Adipose tissue (tissue), 3 donors: ENCODE data around the gene POLR2H. TPM values are rescaled to one million over a fixed set of nuclear protein-coding genes. Genes with fewer than 3 reads are reported as not detected.

Experiments used
- H3K27ac ChIP-seq: one replicate; pipeline ENCODE4 v1.5.1; 2013; ENCODE audit warnings: low read depth, low read length
- WGBS, 3 donors: extraction: QIAGEN DNeasy Blood & Tissue Kit; methylation state at CpG; one replicate each; pipeline ENCODE4 v1.1.7; 2013; 5-methylcytosine and 5-hydroxymethylcytosine counted together
- polyA plus RNA-seq, 3 donors: library from polyadenylated mRNA; stranded (reverse); fragments of 200-250 nt; gene quantifications; one replicate each; pipeline ENCODE4 v1.2.3, GENCODE V29; 2013
- donor health status: healthy with polysubstance abuse.
- donor health status: Bipolar disorder and iron deficiency.
- donor health status: healthy.

The POLR2H gene
- polyA plus RNA-seq, 3 donors: 55.7 to 89.0 (median 61.4) TPM

GRCh38 chr3:184405075-184406030, 43.8 kb downstream of the POLR2H start:
- WGBS, 3 donors: 64 to 75% (median 73%) methylated on average over 20 of the region's 20 CpGs
- no peak overlapping the region for H3K27ac ChIP-seq

GRCh38 chr3:184409331-184409926, 47.9 kb downstream of the POLR2H start:
- WGBS, 3 donors: 84 to 90% (median 87%) methylated on average over 8 of the region's 8 CpGs

GRCh38 chr3:184409946-184410500, 48.5 kb downstream of the POLR2H start:
- WGBS, 3 donors: 71 to 81% (median 73%) methylated on average over 12 of the region's 12 CpGs
- no peak overlapping the region for H3K27ac ChIP-seq

More at GRCh38 chr3:184409331-184409926, 47.9 kb downstream of the POLR2H start:
- no peak overlapping the region for H3K27ac ChIP-seq

GRCh38 chr3:184414418-184415202, 53.1 kb downstream of the POLR2H start:
- 83 to 85% (median 84%) methylated on average over 16 of the region's 16 CpGs for WGBS, 3 donors

GRCh38 chr3:184415203-184415490, 53.6 kb downstream of the POLR2H start:
- H3K27ac ChIP-seq: no peak overlapping the region
- 68 to 83% (median 74%) methylated on average over 4 of the region's 4 CpGs for WGBS, 3 donors

More at GRCh38 chr3:184414418-184415202, 53.1 kb downstream of the POLR2H start:
- no peak overlapping the region for H3K27ac ChIP-seq

GRCh38 chr3:184417619-184418327, 56.3 kb downstream of the POLR2H start:
- no peak overlapping the region for H3K27ac ChIP-seq
- 21 to 38% (median 34%) methylated on average over 12 to 14 of the region's 14 CpGs for WGBS, 3 donors

Other genes with a start within 250 kb of the POLR2H start
- gene EIF2B5, start 226.4 kb upstream of the POLR2H start, polyA plus RNA-seq: 10 to 100 TPM; 24.4 to 38.0 (median 26.3) TPM
- 10 to 100 TPM; 27.3 to 31.8 (median 29.0) TPM for gene DVL3, start 206.3 kb upstream of the POLR2H start, polyA plus RNA-seq
- 100 to 1,000 TPM; 121 to 313 (median 264) TPM for gene AP2M1, start 186.9 kb upstream of the POLR2H start, polyA plus RNA-seq
- gene ABCF3, start 175.5 kb upstream of the POLR2H start, polyA plus RNA-seq: 10 to 100 TPM; 37.4 to 57.2 (median 42.4) TPM
- 1 to 10 TPM in 1 of 3 donors, under 1 TPM in 1, not detected in 1; 0.33 to 4.4 TPM for gene VWA5B2, start 132.1 kb upstream of the POLR2H start, polyA plus RNA-seq
- gene ALG3, start 112.7 kb upstream of the POLR2H start, polyA plus RNA-seq: 10 to 100 TPM; 22.6 to 43.9 (median 35.4) TPM
- 1 to 10 TPM; 2.1 to 8.0 (median 4.4) TPM for gene EEF1AKMT4, start 112.0 kb upstream of the POLR2H start, polyA plus RNA-seq
- gene CAMK2N2, start 100.2 kb upstream of the POLR2H start, polyA plus RNA-seq: 10 to 100 TPM in 1 of 3 donors, under 1 TPM in 1, not detected in 1; 0.06 to 15.6 TPM
- 1 to 10 TPM in 1 of 3 donors, not detected in 2; 5.5 TPM for gene ECE2, start 85.7 kb upstream of the POLR2H start, polyA plus RNA-seq
- 100 to 1,000 TPM in 2 of 3 donors, 10 to 100 TPM in 1; 74.6 to 181 (median 139) TPM for gene PSMD2, start 62.5 kb upstream of the POLR2H start, polyA plus RNA-seq
- gene EIF4G1, start 47.1 kb upstream of the POLR2H start, polyA plus RNA-seq: 100 to 1,000 TPM; 114 to 271 (median 178) TPM
- 10 to 100 TPM in 2 of 3 donors, 1 to 10 TPM in 1; 7.6 to 16.5 (median 13.9) TPM for gene FAM131A, start 24.1 kb upstream of the POLR2H start, polyA plus RNA-seq
- 1 to 10 TPM; 2.8 to 4.3 (median 3.1) TPM for gene CLCN2, start 105 bp upstream of the POLR2H start, polyA plus RNA-seq
- gene THPO, start 16.5 kb downstream of the POLR2H start, polyA plus RNA-seq: 1 to 10 TPM in 2 of 3 donors, under 1 TPM in 1; 0.98 to 1.3 (median 1.0) TPM
- 10 to 100 TPM; 10.1 to 30.1 (median 14.2) TPM for gene CHRD, start 18.3 kb downstream of the POLR2H start, polyA plus RNA-seq
- gene EPHB3, start 200.1 kb downstream of the POLR2H start, polyA plus RNA-seq: 1 to 10 TPM in 2 of 3 donors, under 1 TPM in 1; 0.67 to 2.2 (median 1.7) TPM